H1 (cell line): ENCODE data around the gene BRSK2. TPM values are rescaled to one million over a fixed set of nuclear protein-coding genes. Genes with fewer than 3 reads are reported as not detected.

Source experiments
- CTCF ChIA-PET: fragments of 300-600 bp; sonication (Branson Sonifier 250); formaldehyde crosslinking; loops from one replicate; lab custom pipeline; 2021; ENCODE audit not compliant: partially characterized antibody; lab: Charles Lee
- POLR2A ChIA-PET: fragments of 300-600 bp; sonication (Branson Sonifier 250); formaldehyde crosslinking; loops from one replicate; lab custom pipeline; 2021; ENCODE audit warnings: inconsistent platforms; ENCODE audit not compliant: partially characterized antibody; lab: Charles Lee
- DNase-seq, 2 experiments: peaks; one replicate each; pipeline versions ENCODE4 v3.0.0 to v3.0.0-alpha.2; 2010 to 2022; ENCODE audit warnings: low spot score in 2 of 2, low read depth in 1 of 2, mixed read lengths in 1 of 2
- FAIRE-seq: peaks from 2 replicates; lab custom pipeline; 2011; peaks lifted over from hg19 to GRCh38; lab: Jason Lieb, UNC
- H2AFZ ChIP-seq: 2 replicates; pipeline ENCODE4 v1.8.1; 2012; ENCODE audit warnings: low read length, inconsistent platforms
- H2AK5ac ChIP-seq: 2 replicates; pipeline ENCODE4 v1.6.1; 2013; ENCODE audit warnings: low read depth, low read length
- H2BK120ac ChIP-seq: replicated peaks from 2 replicates; pipeline ENCODE3; 2013; ENCODE audit warnings: low read depth, low read length, inconsistent platforms
- H2BK12ac ChIP-seq: 2 replicates; pipeline ENCODE4 v1.6.1; 2013; ENCODE audit warnings: low read depth, low read length
- H2BK15ac ChIP-seq: 2 replicates; pipeline ENCODE4 v1.6.1; 2013; ENCODE audit warnings: low read length
- H2BK20ac ChIP-seq: 2 replicates; pipeline ENCODE4 v1.6.1; 2013; ENCODE audit warnings: low read length
- H2BK5ac ChIP-seq: 2 replicates; pipeline ENCODE4 v1.6.1; 2013; ENCODE audit warnings: low read depth, low read length
- H3K14ac ChIP-seq: 2 replicates; pipeline ENCODE4 v1.6.1; 2013; ENCODE audit warnings: inconsistent platforms; ENCODE audit not compliant: insufficient read length
- H3K18ac ChIP-seq: 2 replicates; pipeline ENCODE4 v1.6.1; 2013; ENCODE audit warnings: low read length; ENCODE audit errors: extremely low read depth
- H3K23ac ChIP-seq: 2 replicates; pipeline ENCODE4 v1.6.1; 2013; ENCODE audit warnings: inconsistent platforms; ENCODE audit not compliant: insufficient read length
- H3K23me2 ChIP-seq: 2 replicates; pipeline ENCODE4 v1.6.1; 2013; ENCODE audit warnings: low read depth, low read length
- H3K27ac ChIP-seq: 2 replicates; pipeline ENCODE4 v1.6.1; 2011; ENCODE audit warnings: low read depth, low read length, inconsistent platforms
- H3K27me3 ChIP-seq, 4 experiments: replicated peaks in 1 of 4; 1 replicate in 1 of 4; 2 replicates in 3 of 4; pipeline versions ENCODE4 v1.6.1 to v1.8.1; 2011 to 2013; ENCODE audit warnings: low read length in 3 of 4, mild to moderate bottlenecking in 3 of 4, inconsistent platforms in 2 of 4, mixed read lengths in 2 of 4, moderate library complexity in 1 of 4; ENCODE audit not compliant: control insufficient read depth in 3 of 4, insufficient read depth in 3 of 4; ENCODE audit errors: extremely low read depth in 1 of 4
- H3K36me3 ChIP-seq, 4 experiments: 2 replicates each; pipeline versions ENCODE4 v1.6.1 to v1.8.1; 2011 to 2013; ENCODE audit warnings: mild to moderate bottlenecking in 4 of 4, low read length in 3 of 4, moderate library complexity in 2 of 4, control low read depth in 1 of 4, inconsistent platforms in 1 of 4; ENCODE audit not compliant: insufficient read depth in 4 of 4, control insufficient read depth in 2 of 4
- H3K4ac ChIP-seq: replicated peaks from 2 replicates; pipeline ENCODE3; 2013; ENCODE audit warnings: low read length, low read depth, mixed read lengths, inconsistent platforms; ENCODE audit not compliant: insufficient read length
- H3K4me1 ChIP-seq, 4 experiments: replicated peaks in 1 of 4; 1 replicate in 1 of 4; 2 replicates in 3 of 4; pipeline versions ENCODE4 v1.6.1 to v1.8.1; 2011 to 2013; ENCODE audit warnings: low read length in 3 of 4, inconsistent platforms in 2 of 4, mixed read lengths in 1 of 4; ENCODE audit not compliant: insufficient read depth in 4 of 4, control insufficient read depth in 3 of 4
- H3K4me2 ChIP-seq, 2 experiments: 2 replicates each; pipeline versions ENCODE4 v1.6.1 to v1.8.1; 2011 to 2013; ENCODE audit warnings: low read depth in 2 of 2, low read length in 2 of 2, control low read depth in 1 of 2, inconsistent platforms in 1 of 2, mild to moderate bottlenecking in 1 of 2; ENCODE audit not compliant: insufficient read depth in 1 of 2
- H3K4me3 ChIP-seq, 4 experiments: fragments of 200-600, 300-600 bp in 1 of 4; sonication (generic), shearing (Covaris generic), sonication (Bioruptor Twin) in 1 of 4; 2 replicates each; pipeline versions ENCODE4 v1.5.1 to v1.8.1; 2011 to 2016; ENCODE audit warnings: low read length in 4 of 4, low read depth in 3 of 4, control low read depth in 2 of 4, inconsistent platforms in 2 of 4, mild to moderate bottlenecking in 2 of 4, mixed read lengths in 1 of 4, moderate library complexity in 1 of 4; ENCODE audit not compliant: insufficient read depth in 2 of 4; ENCODE audit errors: extremely low read depth in 1 of 4
- H3K56ac ChIP-seq: replicated peaks from 2 replicates; pipeline ENCODE3; 2013; ENCODE audit warnings: low read depth, mild to moderate bottlenecking, mixed read lengths, low read length, inconsistent platforms; ENCODE audit not compliant: insufficient read length
- H3K79me1 ChIP-seq: 2 replicates; pipeline ENCODE4 v1.6.1; 2013; ENCODE audit warnings: low read depth, low read length, control low read depth
- H3K79me2 ChIP-seq, 2 experiments: 2 replicates each; pipeline versions ENCODE4 v1.6.1 to v1.8.1; 2012 to 2013; ENCODE audit warnings: low read length in 2 of 2, mild to moderate bottlenecking in 2 of 2, inconsistent platforms in 1 of 2; ENCODE audit not compliant: insufficient read depth in 2 of 2, control insufficient read depth in 1 of 2
- H3K9ac ChIP-seq, 4 experiments: replicated peaks in 1 of 4; 1 replicate in 1 of 4; 2 replicates in 3 of 4; pipeline versions ENCODE4 v1.6.1 to v1.8.1; 2011 to 2013; ENCODE audit warnings: low read depth in 3 of 4, low read length in 3 of 4, control low read depth in 2 of 4, mild to moderate bottlenecking in 2 of 4, moderate library complexity in 2 of 4, inconsistent platforms in 1 of 4; ENCODE audit errors: extremely low read depth in 1 of 4
- H3K9me3 ChIP-seq, 2 experiments: 2 replicates each; pipeline versions ENCODE4 v1.6.1 to v1.8.1; 2012 to 2013; ENCODE audit warnings: mild to moderate bottlenecking in 2 of 2, moderate library complexity in 2 of 2, control low read depth in 1 of 2, inconsistent platforms in 1 of 2, low read depth in 1 of 2, low read length in 1 of 2, mixed read lengths in 1 of 2; ENCODE audit not compliant: insufficient read depth in 2 of 2
- H4K20me1 ChIP-seq, 2 experiments: replicated peaks in 1 of 2; 2 replicates each; pipeline versions ENCODE3 to v1.8.1; 2011 to 2013; ENCODE audit warnings: inconsistent platforms in 2 of 2, low read length in 2 of 2, mild to moderate bottlenecking in 1 of 2; ENCODE audit not compliant: insufficient read depth in 2 of 2, control insufficient read depth in 1 of 2
- H4K5ac ChIP-seq: 2 replicates; pipeline ENCODE4 v1.6.1; 2013; ENCODE audit warnings: low read length, low read depth, mixed read lengths, inconsistent platforms; ENCODE audit not compliant: insufficient read length
- H4K8ac ChIP-seq: 2 replicates; pipeline ENCODE4 v1.8.0; 2013; ENCODE audit warnings: mild to moderate bottlenecking, moderate library complexity, low read length, inconsistent platforms; ENCODE audit not compliant: insufficient read depth; ENCODE audit errors: extremely low read depth
- H4K91ac ChIP-seq: replicated peaks from 2 replicates; pipeline ENCODE3; 2013; ENCODE audit warnings: low read length, mixed read lengths, inconsistent platforms; ENCODE audit not compliant: insufficient read length
- BRCA1 ChIP-seq: IDR thresholded peaks from 2 replicates; pipeline ENCODE4 v1.6.1; 2012; ENCODE audit warnings: low read depth, low read length, improper control_type of control experiment
- GTF2F1 ChIP-seq: IDR thresholded peaks from 2 replicates; pipeline ENCODE4 v1.6.1; 2012; ENCODE audit warnings: low read depth, low read length, improper control_type of control experiment, borderline replicate concordance
- HDAC6 ChIP-seq: IDR thresholded peaks from one replicate; pipeline ENCODE4 v1.7.1; 2012; ENCODE audit warnings: low read depth, mild to moderate bottlenecking, inconsistent platforms, low read length, moderate library complexity
- NRF1 ChIP-seq: IDR thresholded peaks from 2 replicates; pipeline ENCODE4 v1.6.1; 2011; ENCODE audit warnings: mild to moderate bottlenecking, low read depth, low read length, improper control_type of control experiment
- POLR2A ChIP-seq, 2 experiments: IDR thresholded peaks; 1 replicate in 1 of 2; 2 replicates in 1 of 2; pipeline ENCODE4 v1.6.1; 2011; ENCODE audit warnings: low read depth in 2 of 2, low read length in 2 of 2, mild to moderate bottlenecking in 2 of 2; ENCODE audit errors: control extremely low read depth in 1 of 2
- POU5F1 ChIP-seq: IDR thresholded peaks from 2 replicates; pipeline ENCODE4 v1.6.1; 2011; ENCODE audit warnings: low read depth, mild to moderate bottlenecking, low read length, moderate library complexity
- SP4 ChIP-seq: IDR thresholded peaks from 2 replicates; pipeline ENCODE4 v1.6.1; 2012; ENCODE audit warnings: low read length, inconsistent platforms
- WGBS, 2 experiments: shearing (Covaris generic) in 1 of 2; methylation state at CpG; one replicate each; pipeline versions ENCODE4 v1.1.6 to v1.1.7; 2013 to 2015; ENCODE audit warnings: low lambda C conversion rate in 2 of 2, mixed read lengths in 2 of 2, inconsistent platforms in 1 of 2, low coverage in 1 of 2, missing lambda C conversion rate in 1 of 2; ENCODE audit not compliant: insufficient replicate concordance in 2 of 2, insufficient coverage in 1 of 2, insufficient read length in 1 of 2; ENCODE audit errors: extremely low coverage in 1 of 2, missing lambda C conversion rate in 1 of 2; 5-methylcytosine and 5-hydroxymethylcytosine counted together
- polyA plus RNA-seq, 7 experiments: library from polyadenylated mRNA; depleted of rRNA in 3 of 7; stranded (reverse) in 5 of 7; unstranded in 2 of 7; fragments of >200 nt in 5 of 7; fragments of 200-250 nt in 2 of 7; gene quantifications; 1 replicate in 5 of 7; 2 replicates in 1 of 7; 4 replicates in 1 of 7; pipeline versions ENCODE4 v1.2.1 to v1.2.3, GENCODE V29; 2011 to 2013; ENCODE audit warnings: missing spikeins in 2 of 7, mixed read lengths in 2 of 7
- total RNA-seq: library from RNA; stranded (reverse); fragmentation: NEBNext Ultra II Directional; extraction: Animal tissue kit (Norgen Biotek cat#: 25700); gene quantifications from 2 replicates; pipeline ENCODE4 v1.2.1, GENCODE V29; 2021

The BRSK2 gene
- total and polyA plus RNA-seq, 2 of the 8 experiments (the other 6 are each of a cell fraction or from before 2014, with no cell fraction given) = 17.3 to 27.1 TPM

DNA sequence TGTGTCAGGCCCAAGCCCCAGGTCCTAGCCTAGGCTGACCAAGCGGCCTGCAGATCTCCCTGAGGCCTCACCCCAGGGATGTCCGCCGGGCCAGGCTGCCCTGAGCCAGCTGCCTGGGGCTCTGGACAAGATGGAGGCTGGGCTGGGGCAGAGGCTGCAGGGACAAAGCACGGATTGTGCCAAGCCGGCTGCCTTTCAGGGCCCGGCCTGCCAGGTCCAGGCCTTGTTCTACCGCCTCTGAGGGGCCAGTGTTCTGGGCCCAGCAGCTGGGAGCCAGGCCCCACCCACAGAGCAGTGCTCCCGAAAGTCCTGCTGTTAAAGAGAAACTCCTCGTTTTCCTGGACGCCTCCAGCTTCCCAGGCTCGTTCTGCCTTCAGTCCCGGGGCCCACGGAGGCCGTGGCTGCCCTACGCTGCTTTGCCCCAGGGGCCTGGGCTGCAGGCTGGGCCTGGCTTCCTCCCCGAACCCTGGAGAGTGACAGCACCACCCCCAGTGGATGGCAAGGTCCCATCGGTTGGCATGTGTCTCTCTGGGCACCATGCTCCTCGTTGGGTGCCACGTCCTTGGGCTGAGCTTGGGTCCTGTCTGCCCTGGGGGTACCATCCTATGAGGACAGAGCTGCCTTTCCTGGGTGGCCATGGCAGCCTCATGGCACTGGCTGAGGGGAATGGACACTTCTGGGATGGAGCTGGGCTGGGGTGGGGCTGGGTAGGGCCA, 7.6 kb downstream of the BRSK2 start:
- Histone ChIP-seq H2AFZ (no peak overlapping the region), H3K79me2 (peaks cover 13 to 46% of the 10 kb centered on the region in 2 experiments; a peak in 3 of 4 replicates), H3K79me1 (peaks cover 26% of the 10 kb centered on the region), H2BK12ac (no peak overlapping the region), H2BK15ac (no peak overlapping the region), H3K4me3 (no peak overlapping the region), H3K18ac (no peak overlapping the region; the same call in 1 of the 2 replicates), H2AK5ac (no peak overlapping the region), H3K14ac (no peak overlapping the region), H2BK120ac (no peak overlapping the region), H2BK5ac (no peak overlapping the region), H2BK20ac (no peak overlapping the region), H3K4ac (no peak overlapping the region), H4K8ac (peak overlapping the region; percentile 51; the same call in 1 of the 2 replicates), H3K36me3 (no peaks in the 10 kb centered on the region), H3K9ac (no peak overlapping the region), H3K27me3 (no peaks in the 10 kb centered on the region), H3K9me3 (no peaks in the 10 kb centered on the region), H3K4me2 (no peak overlapping the region), H3K27ac (no peak overlapping the region), H3K56ac (no peak overlapping the region), H4K20me1 (peaks cover 10 to 54% of the 10 kb centered on the region in 2 experiments), H4K91ac (no peak overlapping the region), H3K4me1 (peaks cover 0 to 2% (median 0%) of the 10 kb centered on the region in 4 experiments; a peak in 1 of 7 replicates), H4K5ac (no peak overlapping the region), H3K23me2 (no peaks in the 10 kb centered on the region), H3K23ac (no peak overlapping the region)
- no peak for FAIRE-seq
- WGBS, 2 experiments = 93% methylated on average over 18 of the region's 19 CpGs; no CpG with 5 or more reads in 1 of the 2 experiments
- CTCF ChIA-PET = interaction anchor here (0.8 to 0.9 kb wide), 2 partner anchors 104 to 119 kb away, joined by 3 read pairs; no protein-coding TSS in a partner anchor
- POLR2A ChIA-PET = interaction anchor here (1.3 kb wide), 1 partner anchor 69 kb away, joined by 3 read pairs; no protein-coding TSS in a partner anchor
- no peak for DNase-seq
- TF ChIP-seq HDAC6 (no peak), POU5F1 (no peak), GTF2F1 (no peak), POLR2A (IDR thresholded peaks at IDR 0.05; ENCODE audit: control extremely low read depth in 1 of 2, low read depth in 2 of 2, low read length in 2 of 2) (no peak), SP4 (no peak), NRF1 (no peak), BRCA1 (no peak)
